NT2/D1 (cell line): ENCODE results near the gene TMED5.
"Not testable (repeated sequence)": the region's sequence is repeated elsewhere in the genome, so short reads cannot be mapped to it uniquely, and the experiment has no call there.

Source experiments
- DNase-seq: peaks from one replicate; pipeline ENCODE4 v3.0.0-alpha.2; 2011; ENCODE audit warnings: low read depth, low spot score
- H3K27me3 ChIP-seq: 2 replicates; pipeline ENCODE4 v1.6.0; 2011; ENCODE audit warnings: mild to moderate bottlenecking; ENCODE audit not compliant: insufficient read length, insufficient read depth
- H3K36me3 ChIP-seq: 2 replicates; pipeline ENCODE4 v1.6.1; 2011; ENCODE audit warnings: mild to moderate bottlenecking, low read length, mixed read lengths; ENCODE audit not compliant: insufficient read depth, insufficient read length
- H3K4me1 ChIP-seq: 2 replicates; pipeline ENCODE4 v1.5.1; 2011; ENCODE audit not compliant: insufficient read depth, insufficient read length
- H3K4me3 ChIP-seq: 2 replicates; pipeline ENCODE4 v1.5.1; 2011; ENCODE audit warnings: low read depth; ENCODE audit not compliant: insufficient read length
- H3K9ac ChIP-seq: 2 replicates; pipeline ENCODE4 v1.6.0; 2011; ENCODE audit warnings: low read depth; ENCODE audit not compliant: insufficient read length
- H3K9me3 ChIP-seq: 2 replicates; pipeline ENCODE4 v1.5.1; 2011; ENCODE audit warnings: mild to moderate bottlenecking, low read length; ENCODE audit not compliant: insufficient read depth
- SUZ12 ChIP-seq: IDR thresholded peaks from 2 replicates; pipeline ENCODE4 v1.6.1; 2011; ENCODE audit not compliant: insufficient read length, insufficient read depth; ENCODE audit errors: extremely low read depth
- YY1 ChIP-seq: IDR thresholded peaks from 2 replicates; pipeline ENCODE4 v1.6.1; 2011; ENCODE audit not compliant: insufficient read length, insufficient read depth
- ZNF274 ChIP-seq: IDR thresholded peaks from 2 replicates; pipeline ENCODE4 v1.6.1; 2011; ENCODE audit warnings: mild to moderate bottlenecking, low read depth, low read length

The TMED5 gene

GRCh38 chr1:93179886-93180722 lies at the start of gene TMED5:
Gene TMED5 (minus strand): TSS chr1:93180413. CDS start chr1:93180242, 171 bp downstream.
- Histone ChIP-seq H3K4me1 (no peaks in the 10 kb centered on the region), H3K9me3 (no peaks in the 10 kb centered on the region), H3K36me3 (peaks cover 21% of the 10 kb centered on the region), H3K27me3 (no peaks in the 10 kb centered on the region), H3K4me3 (peak within 1 kb of the TSS; percentile 98), H3K9ac (peak within 1 kb of the TSS; percentile 98)
- no peak for TF ChIP-seq SUZ12
- peak; percentile 34 for TF ChIP-seq YY1
- no peak for TF ChIP-seq ZNF274
- DNase-seq, result peak; percentile 96

- H3K27me3 ChIP-seq, result no peaks in the 10 kb centered on the region
- no peak for TF ChIP-seq YY1
- TF ChIP-seq ZNF274, result no peak
- no peak for TF ChIP-seq SUZ12
- H3K9me3 ChIP-seq, result no peaks in the 10 kb centered on the region
- H3K4me1 ChIP-seq, result no peaks in the 10 kb centered on the region
- H3K4me3 ChIP-seq, result no peak overlapping the region
- no peak for DNase-seq
- peaks cover 65% of the 10 kb centered on the region for H3K36me3 ChIP-seq
- no peak overlapping the region for H3K9ac ChIP-seq
Observed at GRCh38 chr1:93223023-93223675, 42.9 kb upstream of the TMED5 start.

GRCh38 chr1:93221913-93222312 lies 41.7 kb upstream of the TMED5 start:
- H3K9ac ChIP-seq, result no peak overlapping the region
- H3K4me3 ChIP-seq, result no peak overlapping the region
- no peaks in the 10 kb centered on the region for H3K4me1 ChIP-seq
- TF ChIP-seq ZNF274 (no peak), SUZ12 (no peak), YY1 (no peak)
- no peaks in the 10 kb centered on the region for H3K9me3 ChIP-seq
- no peak for DNase-seq
- no peaks in the 10 kb centered on the region for H3K27me3 ChIP-seq
- peaks cover 60% of the 10 kb centered on the region for H3K36me3 ChIP-seq

- not testable (repeated sequence) for H3K9ac ChIP-seq, H3K4me1 ChIP-seq, H3K27me3 ChIP-seq, DNase-seq, H3K9me3 ChIP-seq, H3K4me3 ChIP-seq
- H3K36me3 ChIP-seq, result peaks cover 58% of the 10 kb centered on the region
Observed at GRCh38 chr1:93220716-93221115, 40.5 kb upstream of the TMED5 start.

GRCh38 chr1:93219443-93219842 lies 39.2 kb upstream of the TMED5 start:
- H3K9ac ChIP-seq, result no peak overlapping the region
- no peak for DNase-seq

GRCh38 chr1:93215322-93215721 lies 35.1 kb upstream of the TMED5 start:
- Histone ChIP-seq H3K9ac (no peak overlapping the region), H3K27me3 (no peaks in the 10 kb centered on the region), H3K4me1 (no peaks in the 10 kb centered on the region), H3K4me3 (no peak overlapping the region), H3K36me3 (peaks cover 53% of the 10 kb centered on the region), H3K9me3 (no peaks in the 10 kb centered on the region)
- no peak for TF ChIP-seq ZNF274
- no peak for TF ChIP-seq SUZ12
- TF ChIP-seq YY1, result no peak
- no peak for DNase-seq

More at GRCh38 chr1:93219443-93219842, 39.2 kb upstream of the TMED5 start:
- Histone ChIP-seq H3K4me3 (no peak overlapping the region), H3K9me3 (no peaks in the 10 kb centered on the region), H3K4me1 (no peaks in the 10 kb centered on the region), H3K36me3 (peaks cover 54% of the 10 kb centered on the region), H3K27me3 (no peaks in the 10 kb centered on the region)
- TF ChIP-seq ZNF274, result no peak
- TF ChIP-seq SUZ12, result no peak
- no peak for TF ChIP-seq YY1

GRCh38 chr1:93207211-93207610 lies 27.0 kb upstream of the TMED5 start:
- no peaks in the 10 kb centered on the region for H3K9me3 ChIP-seq
- no peak overlapping the region for H3K4me3 ChIP-seq
- no peak overlapping the region for H3K9ac ChIP-seq
- H3K4me1 ChIP-seq, result no peaks in the 10 kb centered on the region
- H3K27me3 ChIP-seq, result no peaks in the 10 kb centered on the region
- no peak for DNase-seq
- H3K36me3 ChIP-seq, result peaks cover 64% of the 10 kb centered on the region
- TF ChIP-seq SUZ12, result no peak
- TF ChIP-seq YY1, result no peak
- no peak for TF ChIP-seq ZNF274
